Amygdala (tissue), 56 donors: Measurements from ENCODE around the gene SUGP2.

Experiments
- DNase-seq, 56 donors: peaks; one replicate each; lab custom pipeline; 2025; lab: John Stamatoyannopoulos, UW

The SUGP2 gene

GRCh38 chr19:18995804-18996241, 37.5 kb downstream of the SUGP2 start:
- peak in 49 of 56 donors; percentile 12 to 87 (median 55) for DNase-seq

- peak in 11 of 56 donors; percentile 9 to 34 (median 20) for DNase-seq
These were observed 40.2 kb downstream of the SUGP2 start for GRCh38 chr19:18993115-18993514.

- peak in 18 of 56 donors; percentile 3 to 49 (median 19) for DNase-seq
These were observed 40.6 kb downstream of the SUGP2 start for GRCh38 chr19:18992696-18993095.

- DNase-seq, result no peak
These were observed 41.8 kb downstream of the SUGP2 start for GRCh38 chr19:18991468-18991867.

- no peak for DNase-seq
These were observed 42.3 kb downstream of the SUGP2 start for GRCh38 chr19:18991006-18991405.

- no peak for DNase-seq
These were observed 43.1 kb downstream of the SUGP2 start for GRCh38 chr19:18990128-18990708.

- DNase-seq, result no peak
These were observed 44.0 kb downstream of the SUGP2 start for GRCh38 chr19:18989316-18989715.

GRCh38 chr19:18987456-18987855, 45.9 kb downstream of the SUGP2 start:
- DNase-seq, result no peak

- DNase-seq, result peak in 26 of 56 donors; percentile 5 to 70 (median 24)
These were observed 48.1 kb downstream of the SUGP2 start for GRCh38 chr19:18985257-18985656.

- no peak for DNase-seq
These were observed 49.1 kb downstream of the SUGP2 start for GRCh38 chr19:18984251-18984650.

- DNase-seq, result no peak
These were observed 50.6 kb downstream of the SUGP2 start for GRCh38 chr19:18982669-18983068.

- no peak for DNase-seq
These were observed 52.8 kb downstream of the SUGP2 start for GRCh38 chr19:18980432-18981020.

GRCh38 chr19:18978616-18979015, 54.7 kb downstream of the SUGP2 start:
- no peak for DNase-seq

- no peak for DNase-seq
These were observed 57.4 kb downstream of the SUGP2 start for GRCh38 chr19:18975869-18976268.

GRCh38 chr19:18975011-18975410, 58.3 kb downstream of the SUGP2 start:
- no peak for DNase-seq

- DNase-seq, result no peak
These were observed 60.5 kb downstream of the SUGP2 start for GRCh38 chr19:18972851-18973250.

GRCh38 chr19:18972301-18972811, 61.0 kb downstream of the SUGP2 start:
- DNase-seq, result no peak

GRCh38 chr19:18969931-18970659, 63.2 kb downstream of the SUGP2 start:
- DNase-seq, result no peak

- peak in 5 of 56 donors; percentile 4 to 45 (median 7) for DNase-seq
These were observed 65.8 kb downstream of the SUGP2 start for GRCh38 chr19:18967358-18968146.

GRCh38 chr19:18966307-18966706, 67.0 kb downstream of the SUGP2 start:
- no peak for DNase-seq

- no peak for DNase-seq
These were observed 69.2 kb downstream of the SUGP2 start for GRCh38 chr19:18964121-18964520.
